ENCODE measurements around the gene LOXL1.

LOXL1 gene

DNA sequence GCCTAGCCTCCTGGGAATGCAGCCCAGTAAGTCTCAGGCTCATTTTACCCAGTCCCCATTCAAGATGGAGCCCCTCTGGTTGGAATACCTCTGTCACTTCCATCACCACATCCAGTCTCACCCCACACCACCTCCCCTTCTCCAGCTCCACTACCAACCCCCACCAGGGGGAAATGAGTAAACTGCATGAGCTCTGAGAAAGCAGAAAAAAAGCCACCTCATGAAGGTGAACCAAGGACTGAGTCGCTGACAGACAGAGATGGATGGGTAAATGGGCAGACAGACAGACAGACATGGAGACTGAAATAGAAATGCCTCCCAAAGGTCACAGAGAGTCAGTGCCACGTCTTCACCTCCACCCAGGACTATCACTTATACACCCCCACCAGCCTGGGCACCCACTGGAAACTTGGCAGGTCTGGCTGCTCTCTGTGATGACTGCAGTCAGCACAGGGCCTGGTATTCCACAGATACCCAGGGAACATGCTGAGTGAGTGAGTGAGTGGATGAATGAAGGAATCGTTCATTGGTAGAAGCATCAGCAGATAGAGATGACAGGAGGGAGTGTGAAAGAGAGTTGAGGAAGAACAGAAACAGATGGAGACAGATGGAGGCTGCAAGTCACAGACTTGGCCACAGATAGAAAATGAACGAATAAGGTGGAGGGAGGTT, 4.9 kb upstream of the LOXL1 start:
- DNase-seq (ENCODE audit: low read depth in 2 of 3, low spot score in 1 of 3) = no peak

DNA sequence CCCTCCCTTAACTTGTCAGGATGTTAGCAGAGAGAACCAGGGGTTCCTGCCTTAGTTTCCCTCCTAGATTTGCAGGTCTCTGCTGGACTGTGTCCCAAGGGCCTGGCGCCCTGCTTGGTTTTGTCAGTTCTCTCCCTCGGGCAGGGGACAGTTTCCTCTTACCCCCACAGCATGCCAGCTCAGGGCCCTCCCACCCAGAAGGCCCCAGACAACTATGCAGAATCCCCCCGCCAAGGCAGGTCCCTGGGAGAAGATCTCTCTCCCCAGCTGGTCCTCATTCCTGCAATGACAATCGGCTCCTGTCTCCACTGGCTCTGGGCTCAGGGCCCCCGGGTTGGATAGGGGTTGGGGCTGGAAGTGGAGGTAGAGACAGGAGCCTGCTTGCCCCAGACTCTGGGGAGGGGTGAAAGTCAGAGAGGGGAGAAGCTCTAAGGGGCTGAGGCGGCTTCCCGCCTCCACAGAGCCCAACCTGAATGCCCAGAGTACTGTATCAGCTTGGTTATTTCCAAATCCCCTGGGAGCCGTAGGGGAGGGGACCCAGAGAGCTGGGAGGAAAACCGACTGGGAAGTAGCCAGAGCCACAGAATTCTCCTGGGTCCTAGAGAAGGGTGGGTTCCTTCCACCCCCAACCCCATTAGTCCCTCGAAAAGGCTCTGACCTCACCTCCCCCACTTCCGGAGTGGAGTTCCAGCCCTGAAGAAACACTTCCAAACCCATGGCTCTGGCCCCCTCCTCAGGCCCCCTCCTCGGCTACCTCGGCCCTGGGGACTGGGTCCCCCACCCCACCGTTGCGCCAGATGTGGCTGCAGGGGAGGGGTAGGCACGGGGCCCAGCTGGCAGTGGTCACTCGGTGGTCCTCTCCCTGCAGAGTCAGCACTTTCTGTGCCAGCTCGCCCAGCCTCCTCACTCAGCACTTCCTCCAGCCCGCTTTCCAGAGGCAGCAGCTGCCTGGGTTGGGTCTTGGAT, 3.8 kb upstream of the LOXL1 start:
- DNase-seq (ENCODE audit: low read depth in 2 of 3, low spot score in 1 of 3) = no peak

DNA sequence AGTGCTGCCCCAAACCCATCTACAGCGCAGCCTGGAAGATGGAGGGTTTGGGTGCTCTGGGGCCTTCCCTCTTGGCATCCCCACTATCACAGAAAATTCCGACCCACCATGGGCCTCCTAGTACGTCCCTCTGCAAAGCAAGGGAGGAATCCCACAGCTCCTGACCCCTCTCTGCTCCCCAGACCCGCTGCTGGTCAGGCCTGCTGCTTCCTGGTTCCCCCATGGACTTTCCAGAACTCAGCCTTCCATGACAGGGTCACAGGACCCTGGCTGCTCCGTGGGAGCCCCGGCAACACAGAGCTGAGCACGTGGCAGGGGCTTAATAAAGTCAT, 3.1 kb upstream of the LOXL1 start:
- DNase-seq (ENCODE audit: low read depth in 2 of 3, low spot score in 1 of 3) = no peak

DNA sequence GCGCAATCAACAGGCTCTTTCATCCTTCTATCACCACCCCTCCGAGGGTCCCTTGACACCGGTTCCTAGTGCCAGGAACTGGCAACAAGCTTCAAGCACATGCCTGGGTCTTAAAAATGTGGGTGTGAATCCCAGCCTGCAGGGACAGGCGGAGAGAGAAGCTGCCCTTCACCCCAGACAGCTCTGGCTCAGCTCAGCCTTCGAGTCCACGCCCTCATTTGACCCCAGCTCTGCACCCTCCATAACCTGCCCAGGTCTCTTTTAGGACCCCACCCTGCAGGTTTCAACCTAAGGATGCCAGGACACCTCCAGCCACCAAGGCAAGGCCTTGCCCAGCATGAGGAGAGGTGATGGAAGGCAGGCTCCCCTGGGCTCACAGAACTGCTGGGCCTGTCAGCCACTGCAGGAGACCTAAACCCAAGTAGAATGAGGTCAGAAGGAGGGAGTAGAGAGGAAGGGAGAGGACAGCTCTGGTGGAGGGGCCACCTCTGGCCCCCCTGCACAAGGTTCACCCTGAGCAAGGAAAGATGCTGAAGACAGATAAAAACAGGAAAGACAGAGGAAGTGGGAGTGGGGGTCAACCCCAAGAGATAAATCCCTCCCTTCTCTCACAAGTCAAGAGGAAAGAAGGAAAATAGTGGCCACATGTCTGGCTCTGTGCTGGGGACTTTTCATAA, 2.6 kb upstream of the LOXL1 start:
- DNase-seq (ENCODE audit: low read depth in 2 of 3, low spot score in 1 of 3) = no peak

DNA sequence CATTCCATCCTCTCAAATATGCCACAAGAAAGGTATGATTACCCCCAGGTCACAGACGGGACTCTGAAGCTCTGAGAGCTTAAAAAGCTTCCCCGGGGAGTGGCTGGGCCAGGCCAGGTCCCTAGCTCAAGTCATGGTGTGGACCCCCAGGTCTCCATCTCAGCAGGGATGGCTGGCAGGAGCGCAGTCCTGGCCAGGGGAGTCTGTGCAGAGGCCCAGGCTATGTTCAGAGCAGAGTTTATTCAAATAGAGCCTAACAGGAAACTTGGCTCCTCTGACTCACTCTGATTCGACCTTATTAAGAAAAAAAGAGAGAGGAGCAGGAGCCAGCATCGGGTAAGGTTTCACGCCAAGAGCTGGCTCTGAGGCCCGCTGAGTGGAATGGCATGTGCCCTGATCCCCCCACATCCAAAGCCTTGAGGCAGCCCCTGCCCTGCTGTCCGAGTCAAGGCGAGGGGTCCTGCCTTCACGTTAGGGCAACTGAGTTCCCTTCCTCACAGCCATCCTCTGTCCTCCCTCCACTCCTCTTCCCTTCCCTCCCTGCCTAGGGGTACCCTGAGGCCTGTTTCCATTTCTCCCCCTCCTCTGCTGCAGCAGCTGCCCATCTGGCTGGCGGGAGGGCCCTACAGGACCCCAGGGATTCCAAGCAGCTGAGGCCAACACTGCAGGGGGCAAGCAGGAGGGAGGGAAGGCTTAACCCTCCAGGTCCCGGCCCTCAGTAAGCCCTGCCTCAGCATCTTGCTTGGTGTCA, 1.9 kb upstream of the LOXL1 start:
- DNase-seq (ENCODE audit: low read depth in 2 of 3, low spot score in 1 of 3) = peak in 1 of 3 donors; percentile 37

DNA sequence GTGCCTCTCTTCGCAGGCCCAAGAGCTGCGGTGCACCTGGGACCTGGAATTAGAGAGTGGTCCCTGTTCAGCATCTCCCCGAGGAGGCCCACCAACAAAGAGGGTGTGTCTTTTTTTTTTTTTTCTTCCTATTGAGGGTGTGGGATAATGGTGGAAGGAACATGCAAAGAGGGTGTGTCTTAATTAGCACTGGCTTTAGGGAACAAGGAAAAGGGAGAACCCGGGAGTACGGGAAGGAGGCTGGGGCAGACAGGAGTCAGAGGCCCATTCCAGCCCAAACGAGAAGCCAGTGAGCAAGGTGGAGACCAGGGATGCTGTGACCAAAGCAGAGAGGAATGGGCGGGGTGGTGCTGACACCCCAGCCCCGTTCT, 429 bp upstream of the LOXL1 start:
- no peak for DNase-seq (ENCODE audit: low read depth in 2 of 3, low spot score in 1 of 3)

DNA sequence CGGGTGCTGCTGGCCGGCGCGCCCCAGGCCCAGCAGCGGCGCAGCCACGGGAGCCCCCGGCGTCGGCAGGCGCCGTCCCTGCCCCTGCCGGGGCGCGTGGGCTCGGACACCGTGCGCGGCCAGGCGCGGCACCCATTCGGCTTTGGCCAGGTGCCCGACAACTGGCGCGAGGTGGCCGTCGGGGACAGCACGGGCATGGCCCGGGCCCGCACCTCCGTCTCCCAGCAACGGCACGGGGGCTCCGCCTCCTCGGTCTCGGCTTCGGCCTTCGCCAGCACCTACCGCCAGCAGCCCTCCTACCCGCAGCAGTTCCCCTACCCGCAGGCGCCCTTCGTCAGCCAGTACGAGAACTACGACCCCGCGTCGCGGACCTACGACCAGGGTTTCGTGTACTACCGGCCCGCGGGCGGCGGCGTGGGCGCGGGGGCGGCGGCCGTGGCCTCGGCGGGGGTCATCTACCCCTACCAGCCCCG, 777 bp downstream of the LOXL1 start:
- peak in 1 of 3 donors; percentile 13 for DNase-seq (ENCODE audit: low read depth in 2 of 3, low spot score in 1 of 3)

DNA sequence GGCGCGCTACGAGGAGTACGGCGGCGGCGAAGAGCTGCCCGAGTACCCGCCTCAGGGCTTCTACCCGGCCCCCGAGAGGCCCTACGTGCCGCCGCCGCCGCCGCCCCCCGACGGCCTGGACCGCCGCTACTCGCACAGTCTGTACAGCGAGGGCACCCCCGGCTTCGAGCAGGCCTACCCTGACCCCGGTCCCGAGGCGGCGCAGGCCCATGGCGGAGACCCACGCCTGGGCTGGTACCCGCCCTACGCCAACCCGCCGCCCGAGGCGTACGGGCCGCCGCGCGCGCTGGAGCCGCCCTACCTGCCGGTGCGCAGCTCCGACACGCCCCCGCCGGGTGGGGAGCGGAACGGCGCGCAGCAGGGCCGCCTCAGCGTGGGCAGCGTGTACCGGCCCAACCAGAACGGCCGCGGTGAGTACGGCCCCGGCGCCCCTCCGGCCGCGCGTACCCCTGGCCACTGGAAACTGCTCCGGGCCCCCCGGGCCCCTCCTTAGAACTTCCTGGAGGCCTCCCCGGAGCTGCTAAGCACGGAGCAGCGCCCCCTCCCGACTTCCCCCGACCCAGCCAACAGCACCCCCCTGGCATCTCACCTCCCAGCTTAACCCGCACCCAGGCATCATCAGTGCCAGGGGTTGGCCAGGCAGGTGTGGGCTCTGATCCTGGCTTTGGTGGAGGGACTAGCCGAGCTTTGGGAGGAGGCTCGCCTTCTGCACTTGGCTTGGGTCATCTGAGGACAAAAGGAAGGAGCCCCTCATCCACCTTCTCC, 1.4 kb downstream of the LOXL1 start:
- peak; percentile 36 to 72 (median 66) for DNase-seq (ENCODE audit: low read depth in 2 of 3, low spot score in 1 of 3)

DNA sequence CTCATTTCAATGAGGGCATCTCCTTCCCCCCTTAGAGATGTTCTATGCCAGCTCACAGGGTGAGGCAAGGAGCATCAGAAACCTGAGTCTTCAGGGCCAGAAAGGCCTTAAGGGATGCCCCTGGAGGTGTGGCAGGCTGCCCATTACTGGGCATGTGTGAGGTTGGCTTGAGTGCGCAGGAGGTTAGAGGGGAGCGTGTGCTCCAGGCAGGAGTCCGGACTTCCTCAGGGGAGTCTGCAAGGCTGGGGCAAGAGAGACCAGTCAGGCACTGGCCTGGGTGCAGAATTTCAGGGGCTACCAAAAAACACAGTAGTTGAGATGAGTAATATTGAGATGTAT, 1.9 kb downstream of the LOXL1 start:
- DNase-seq (ENCODE audit: low read depth in 2 of 3, low spot score in 1 of 3) = no peak

DNA sequence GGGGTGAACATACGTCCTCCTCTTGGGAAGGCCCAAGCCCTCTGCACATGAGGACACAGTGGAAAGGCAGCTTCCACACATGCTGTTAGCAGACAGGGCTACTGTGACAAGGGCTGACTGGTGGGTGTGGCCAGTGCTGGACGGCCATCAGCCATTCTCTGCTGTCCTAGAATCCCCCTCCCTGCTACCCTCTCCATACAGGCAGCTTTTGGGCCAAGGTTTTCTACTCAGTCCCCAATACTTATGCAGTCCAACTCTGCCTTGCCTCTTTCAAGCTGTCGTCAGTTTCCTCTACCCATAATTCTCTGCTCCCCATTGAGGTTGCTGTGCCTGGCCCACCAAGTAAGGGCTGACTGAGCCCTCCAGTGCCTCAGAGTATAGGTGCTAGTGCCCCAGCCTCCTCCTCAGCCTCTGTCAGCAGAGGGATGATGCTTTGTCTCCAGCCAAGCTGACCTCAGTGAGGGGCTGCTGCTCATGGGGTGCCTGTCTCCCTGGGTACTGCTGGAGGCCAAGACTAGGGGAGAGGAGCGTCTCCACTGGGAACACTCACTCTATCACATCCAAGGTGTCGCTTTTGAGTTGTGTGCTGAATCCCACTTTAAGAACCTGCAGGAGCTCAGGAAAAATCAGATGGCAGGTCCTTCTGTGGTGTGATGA, 2.8 kb downstream of the LOXL1 start:
- no peak for DNase-seq (ENCODE audit: low read depth in 2 of 3, low spot score in 1 of 3)

DNA sequence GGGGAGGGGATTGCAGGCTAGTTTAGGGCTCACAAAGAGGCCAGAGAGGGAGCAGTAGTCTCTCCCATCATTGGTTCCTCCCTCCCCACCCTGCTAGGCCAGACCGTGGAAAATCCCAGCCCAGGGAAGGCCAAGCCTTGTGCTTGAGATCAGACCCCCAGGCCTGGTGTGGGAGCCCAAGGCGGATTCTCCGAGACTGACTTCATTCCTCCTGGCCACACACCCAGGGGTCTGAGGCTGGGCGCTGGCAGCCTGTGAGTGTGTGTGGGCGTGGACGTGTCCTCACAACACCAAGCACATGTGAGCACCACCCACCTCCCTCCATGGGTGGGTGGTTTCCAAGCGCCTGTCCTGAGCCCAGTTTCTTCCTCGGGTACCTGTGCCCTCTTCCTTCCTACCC, 4.1 kb downstream of the LOXL1 start:
- DNase-seq (ENCODE audit: low read depth in 2 of 3, low spot score in 1 of 3) = no peak

DNA sequence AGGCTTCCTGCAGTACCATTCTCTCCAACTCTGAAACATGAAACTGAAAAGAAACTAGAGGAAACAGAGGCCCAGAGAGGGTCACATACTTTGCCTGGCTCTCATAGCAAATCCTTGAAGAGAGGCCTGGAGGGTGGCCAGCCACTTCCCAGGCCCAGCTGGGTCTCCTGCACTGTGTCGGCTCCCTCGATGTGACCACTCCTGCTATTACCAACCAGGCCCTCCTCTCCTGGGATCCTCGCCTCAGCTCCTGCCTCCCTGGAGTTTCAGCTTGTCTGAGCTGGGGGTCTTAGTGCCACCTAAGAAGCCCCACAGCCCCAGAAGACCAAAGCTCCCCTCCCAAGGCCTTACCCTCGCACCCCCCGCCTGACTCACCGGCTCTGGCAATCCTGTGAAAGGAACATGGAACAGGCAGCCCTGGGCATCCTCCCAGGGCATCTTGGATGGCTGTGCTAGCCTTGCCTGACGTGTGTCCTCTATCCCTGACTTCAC, 4.6 kb downstream of the LOXL1 start:
- no peak for DNase-seq (ENCODE audit: low read depth in 2 of 3, low spot score in 1 of 3)

DNA sequence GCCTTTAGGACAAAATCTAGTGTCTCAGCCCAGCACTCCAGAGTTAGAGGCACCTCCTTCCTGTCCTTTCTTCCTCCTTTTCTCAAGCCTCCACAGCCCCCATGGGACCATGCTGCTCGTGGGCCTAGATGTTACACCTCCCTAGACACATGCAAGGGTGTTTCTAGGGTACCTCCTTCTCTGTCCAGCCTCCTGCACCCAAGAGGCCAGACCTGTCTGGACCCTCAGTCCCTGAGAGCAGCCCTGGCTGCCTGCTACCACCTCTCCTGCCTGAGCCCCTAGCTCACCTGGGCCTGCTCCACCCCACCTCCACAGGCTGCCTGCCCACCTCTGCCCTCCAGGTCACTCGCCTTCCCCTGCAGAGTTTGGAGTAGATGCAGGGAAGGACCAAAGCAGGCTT, 5.2 kb downstream of the LOXL1 start:
- DNase-seq (ENCODE audit: low read depth in 2 of 3, low spot score in 1 of 3) = no peak

DNA sequence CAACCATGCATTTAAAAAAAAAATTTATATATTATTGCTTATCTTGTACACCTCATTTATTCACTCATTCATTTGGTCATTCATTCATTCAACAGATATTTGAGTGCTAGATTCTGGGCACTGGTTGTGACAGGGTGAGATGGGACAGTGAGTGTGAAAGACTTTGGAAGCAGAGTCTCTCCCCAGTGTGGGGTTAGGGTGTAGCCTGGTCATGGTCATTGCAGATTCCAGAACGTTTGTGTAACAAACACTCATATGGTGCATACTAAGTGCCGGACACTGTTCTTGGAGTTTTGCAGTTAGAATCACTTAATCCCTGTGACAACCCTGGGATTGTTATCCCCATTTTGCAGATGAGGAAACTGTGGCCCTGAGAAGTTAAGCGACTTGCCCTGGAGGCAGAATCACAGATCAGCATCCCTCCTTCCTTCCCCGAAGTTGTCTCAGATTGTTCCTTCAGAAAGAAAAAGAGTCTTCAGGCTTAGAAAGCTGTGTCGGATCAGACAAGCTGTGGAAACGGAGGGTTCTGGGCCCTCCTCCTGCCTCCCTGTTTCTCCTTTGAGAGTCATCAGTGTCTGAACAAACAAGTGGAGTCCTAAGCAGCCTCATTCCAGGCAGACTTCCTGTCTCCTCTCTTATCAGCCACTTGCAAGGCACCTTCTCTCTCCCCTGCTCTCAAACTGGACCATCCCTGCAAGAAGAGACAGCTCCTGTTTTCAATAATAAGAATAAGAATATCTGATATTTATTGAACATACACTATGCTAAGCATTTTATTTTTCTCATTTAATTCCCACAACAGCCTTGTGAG, 6.3 kb downstream of the LOXL1 start:
- no peak for DNase-seq (ENCODE audit: low read depth in 2 of 3, low spot score in 1 of 3)

DNA sequence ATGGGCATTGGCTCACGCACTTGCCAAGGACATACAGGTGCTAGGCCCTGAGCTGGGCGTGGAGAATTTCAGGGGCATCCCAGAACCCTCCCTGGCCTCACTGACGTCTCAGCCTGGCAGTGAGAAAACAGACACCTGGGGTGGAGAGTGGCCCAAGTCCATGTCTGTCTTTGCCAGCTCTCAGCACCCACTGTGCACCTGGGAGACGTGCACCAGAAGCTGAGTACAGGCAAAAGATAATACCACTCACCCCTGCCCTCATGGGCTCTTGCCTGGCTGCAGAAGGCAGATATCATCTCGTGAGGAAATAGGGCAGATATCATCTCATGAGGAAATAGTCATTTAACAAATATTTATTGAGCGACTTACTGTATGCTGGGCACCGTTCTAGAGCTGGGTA, 8.0 kb downstream of the LOXL1 start:
- no peak for DNase-seq (ENCODE audit: low read depth in 2 of 3, low spot score in 1 of 3)

DNA sequence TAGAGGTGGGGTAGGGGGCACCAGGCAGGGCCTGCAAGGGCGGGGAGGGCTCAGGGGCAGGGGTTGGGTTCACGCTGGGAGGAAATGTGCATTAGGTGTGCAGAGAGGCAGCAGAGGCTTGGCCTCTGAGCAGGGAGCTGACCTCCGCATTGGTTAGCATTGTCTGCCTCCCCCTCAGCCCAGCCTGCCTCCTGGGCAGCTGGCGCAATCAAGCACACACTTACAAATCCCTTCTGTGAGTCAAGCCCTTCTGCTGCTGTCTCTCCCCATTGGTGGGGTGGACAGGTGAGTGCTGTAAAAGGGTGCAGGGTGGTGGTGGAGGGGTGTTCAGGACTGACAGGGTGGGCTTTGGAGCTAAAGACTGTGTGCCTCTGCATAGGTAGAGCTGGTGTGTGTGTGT, 9.3 kb downstream of the LOXL1 start:
- no peak for DNase-seq (ENCODE audit: low read depth in 2 of 3, low spot score in 1 of 3)

DNA sequence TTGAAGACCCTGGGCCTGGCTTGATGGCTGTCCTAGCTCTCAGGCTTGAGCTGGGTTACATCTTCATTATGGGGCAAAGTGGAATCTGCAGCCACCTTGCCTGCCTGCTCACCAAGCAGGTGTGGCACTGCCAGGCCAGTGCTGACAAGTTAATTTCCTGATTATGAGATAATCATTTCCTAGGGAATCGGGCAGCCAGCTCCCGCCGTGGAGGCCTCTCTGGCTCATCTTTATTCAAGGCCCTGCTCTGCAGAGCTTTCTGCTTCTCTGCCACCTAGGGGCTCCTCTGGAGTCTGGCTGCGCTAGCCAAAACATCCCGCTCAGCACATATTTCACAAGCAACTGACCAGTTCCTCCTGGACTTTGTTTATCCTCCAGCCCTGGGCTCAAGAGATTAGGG, 9.9 kb downstream of the LOXL1 start:
- DNase-seq (ENCODE audit: low read depth in 2 of 3, low spot score in 1 of 3) = no peak

DNA sequence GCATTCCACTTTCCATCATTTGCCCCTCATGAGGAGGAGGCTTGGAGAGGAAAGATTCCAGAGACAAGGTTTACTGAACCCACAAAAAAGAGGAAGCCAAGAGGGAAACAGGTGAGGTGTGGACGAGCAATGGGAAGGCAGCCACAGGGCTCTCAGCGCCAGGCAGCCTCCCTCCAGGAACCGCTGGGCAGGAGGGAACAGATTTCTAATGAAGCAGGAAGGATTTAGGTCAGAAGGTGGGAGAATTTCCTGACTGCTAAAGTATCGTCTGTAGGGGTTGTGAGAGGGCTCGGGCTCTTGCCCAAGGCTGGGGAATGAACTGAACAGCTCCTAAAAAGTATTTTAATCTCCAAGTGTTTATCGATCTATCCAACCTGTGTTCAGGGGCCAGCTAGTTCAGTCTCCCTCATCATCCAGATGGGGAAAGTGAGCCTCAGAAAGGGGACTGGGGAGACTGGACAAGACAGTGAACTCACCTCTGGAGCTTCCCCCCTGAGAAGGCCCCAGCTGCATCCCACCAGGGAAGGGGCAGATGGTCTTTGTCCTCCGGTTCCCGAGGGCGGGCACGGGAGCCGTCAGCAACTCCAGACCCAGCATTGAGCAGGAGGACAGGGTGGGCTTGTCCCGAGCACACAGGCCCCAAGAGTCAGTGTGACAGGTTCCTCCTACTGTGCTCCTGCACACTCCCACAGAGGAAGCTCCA, 10.5 kb downstream of the LOXL1 start:
- DNase-seq (ENCODE audit: low read depth in 2 of 3, low spot score in 1 of 3) = no peak

DNA sequence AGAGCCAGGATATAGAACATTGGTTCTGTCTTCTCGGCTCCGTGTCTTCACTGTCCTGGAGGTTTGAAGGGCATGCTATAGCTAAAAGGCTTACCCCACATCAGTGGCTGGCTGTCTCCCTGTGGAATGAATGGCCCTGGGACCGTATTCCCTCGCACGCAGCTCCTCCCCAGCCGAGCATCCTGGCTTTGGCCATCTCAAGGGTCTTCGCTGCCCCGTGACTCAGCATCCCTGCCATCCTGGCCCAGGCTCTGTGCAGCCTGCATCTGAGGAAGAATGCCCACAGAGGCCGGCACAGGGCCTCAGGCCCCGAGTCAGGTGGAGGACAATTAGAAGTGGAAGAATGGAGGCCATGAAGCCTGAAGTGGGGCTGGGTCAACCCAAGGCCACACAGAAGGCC, 11.0 kb downstream of the LOXL1 start:
- DNase-seq (ENCODE audit: low read depth in 2 of 3, low spot score in 1 of 3) = no peak

Data from stimulated activated CD4-positive, alpha-beta T cell treated with anti-CD3 and anti-CD28 coated beads, Interleukin-12 subunit alpha, Interleukin-12 subunit beta, amount 100 ng/mL, for 48 hours (primary cell).